Aorta (tissue), 5 donors: ENCODE measurements around the gene TTC39B. TPM values are rescaled to one million over a fixed set of nuclear protein-coding genes. Genes with fewer than 3 reads are reported as not detected.

Experiments
- ATAC-seq: fragments of 200-7000 bp; cut with Tn5 transposase; one replicate; pipeline ENCODE4 v1.9.1; 2022; ENCODE audit warnings: moderate library complexity; ENCODE audit not compliant: low FRiP score
- DNase-seq, 2 donors: peaks; one replicate each; pipeline ENCODE4 v3.0.0-alpha.2; 2020
- H3K27ac ChIP-seq, 2 donors: one replicate each; pipeline ENCODE4 v1.5.1; 2013; ENCODE audit warnings: low read length in 2 of 2, mild to moderate bottlenecking in 2 of 2, moderate library complexity in 2 of 2, control low read depth in 1 of 2, inconsistent platforms in 1 of 2, low read depth in 1 of 2
- H3K27me3 ChIP-seq, 2 donors: one replicate each; pipeline ENCODE4 v1.6.1; 2013; ENCODE audit warnings: control low read depth in 1 of 2, low read length in 1 of 2, mild to moderate bottlenecking in 1 of 2, moderate library complexity in 1 of 2; ENCODE audit not compliant: insufficient read depth in 2 of 2, control insufficient read depth in 1 of 2
- H3K36me3 ChIP-seq, 2 donors: one replicate each; pipeline ENCODE4 v1.6.1; 2013; ENCODE audit warnings: control low read depth in 1 of 2, low read length in 1 of 2, mild to moderate bottlenecking in 1 of 2; ENCODE audit not compliant: insufficient read depth in 2 of 2, control insufficient read depth in 1 of 2
- H3K4me1 ChIP-seq, 2 donors: one replicate each; pipeline ENCODE4 v1.6.1; 2013; ENCODE audit warnings: low read length in 2 of 2, control low read depth in 1 of 2, mild to moderate bottlenecking in 1 of 2, moderate library complexity in 1 of 2; ENCODE audit not compliant: insufficient read depth in 2 of 2, control insufficient read depth in 1 of 2
- H3K4me3 ChIP-seq, 2 donors: one replicate each; pipeline ENCODE4 v1.5.1; 2013; ENCODE audit warnings: low read length in 2 of 2, control low read depth in 1 of 2, mild to moderate bottlenecking in 1 of 2
- H3K9me3 ChIP-seq: one replicate; pipeline ENCODE4 v1.6.1; 2013; ENCODE audit warnings: mild to moderate bottlenecking, low read length; ENCODE audit not compliant: control insufficient read depth
- WGBS, 2 donors: extraction: QIAGEN DNeasy Blood & Tissue Kit; methylation state at CpG; one replicate each; pipeline ENCODE4 v1.1.7; 2013; 5-methylcytosine and 5-hydroxymethylcytosine counted together
- intact Hi-C, 2 donors: fragments of 100-400 bp; cut with DNase I; formaldehyde crosslinking; loops; one replicate each; pipeline versions ENCODE4 v1.14.2 to v1.15.0; 2022
- polyA plus RNA-seq, 2 donors: library from polyadenylated mRNA; stranded (reverse); fragments of 200-250 nt; gene quantifications; one replicate each; pipeline ENCODE4 v1.2.3, GENCODE V29; 2013
- total RNA-seq, 2 donors: library from RNA; stranded (reverse); fragmentation: NEBNext Ultra II Directional; extraction: Animal tissue kit (Norgen Biotek cat#: 25700); gene quantifications; one replicate each; pipeline ENCODE4 v1.2.1, GENCODE V29; 2021
- donor health status: healthy with polysubstance abuse.
- donor health status: Bipolar disorder and iron deficiency.
- donor health status: DM: no; HTN: no; CAD: no.
- donor health status: DM: no; HTN: no; CAD: no.
- donor health status: DM: yes; HTN: yes; CAD: no.

TTC39B gene
- total and polyA plus RNA-seq, 4 donors = 6.1 to 40.8 (median 26.8) TPM

- DNase-seq = no peak
- intact Hi-C loops = no loop called here
- Histone ChIP-seq H3K4me3 (no peak overlapping the region), H3K27ac (no peak overlapping the region), H3K9me3 (no peaks in the 10 kb centered on the region), H3K27me3 (no peaks in the 10 kb centered on the region), H3K4me1 (peaks cover 2 to 3% of the 10 kb centered on the region in 2 donors), H3K36me3 (no peaks in the 10 kb centered on the region)
- WGBS, 2 donors = 95% methylated on average over 7 of the region's 7 CpGs
- ATAC-seq = no peak
Observed at GRCh38 chr9:15271403-15271802, 35.6 kb downstream of the TTC39B start.

- H3K4me1 ChIP-seq = peaks cover 0 to 1% of the 10 kb centered on the region in 2 donors
- peaks cover 0 to 2% of the 10 kb centered on the region in 2 donors for H3K36me3 ChIP-seq
- no peaks in the 10 kb centered on the region for H3K27me3 ChIP-seq
- WGBS, 2 donors = 88 to 93% methylated on average over 3 of the region's 3 CpGs
- no peaks in the 10 kb centered on the region for H3K9me3 ChIP-seq
- no peak overlapping the region for H3K27ac ChIP-seq
- intact Hi-C loops = no loop called here
- DNase-seq = no peak
- ATAC-seq = no peak
- H3K4me3 ChIP-seq = no peak overlapping the region
Observed at GRCh38 chr9:15268782-15269181, 38.2 kb downstream of the TTC39B start.

DNA sequence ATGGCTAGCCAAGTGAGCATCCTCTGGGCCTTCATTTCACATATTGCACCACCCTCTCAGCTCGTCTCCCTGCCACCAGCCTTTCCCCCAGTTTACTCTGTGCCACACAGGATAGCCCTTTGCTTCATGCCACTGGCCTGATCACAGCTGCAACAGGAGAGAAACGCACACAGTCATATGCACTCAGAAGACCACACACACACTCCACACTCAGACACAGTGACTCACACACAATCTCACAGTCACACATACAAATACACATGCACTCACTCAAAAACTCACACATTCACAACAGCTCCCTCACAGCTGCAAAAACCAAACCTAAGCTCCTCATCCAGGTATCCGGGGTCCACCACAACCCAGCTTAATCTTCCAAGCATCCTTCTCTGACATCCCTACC, 38.7 kb downstream of the TTC39B start:
- Histone ChIP-seq H3K4me1 (peaks cover 0 to 6% of the 10 kb centered on the region in 2 donors), H3K27ac (no peak overlapping the region), H3K9me3 (no peaks in the 10 kb centered on the region), H3K4me3 (no peak overlapping the region), H3K36me3 (peaks cover 0 to 2% of the 10 kb centered on the region in 2 donors), H3K27me3 (no peaks in the 10 kb centered on the region)
- 87% methylated on average over 3 of the region's 3 CpGs for WGBS, 2 donors
- DNase-seq = no peak
- no peak for ATAC-seq
- intact Hi-C loops = no loop called here

DNA sequence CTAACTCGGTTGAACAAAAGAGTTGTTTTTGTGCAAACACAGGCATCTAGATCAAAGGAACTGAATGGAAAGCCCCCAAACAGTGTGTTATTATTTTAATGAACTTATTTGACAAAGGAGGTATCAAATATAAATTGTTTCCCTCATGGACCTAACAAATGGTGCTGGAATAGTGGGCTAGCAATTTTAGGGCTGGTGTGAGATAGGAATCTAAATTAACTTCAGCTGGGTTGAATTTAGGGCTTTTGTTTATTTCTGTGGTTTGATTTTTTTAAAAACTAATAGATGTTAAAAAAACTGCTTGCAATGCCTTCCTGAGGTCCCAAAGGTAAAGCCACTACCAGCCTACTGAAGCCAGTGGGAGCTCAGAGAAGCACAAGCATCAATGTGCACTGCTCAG, 42.1 kb downstream of the TTC39B start:
- Histone ChIP-seq H3K4me3 (no peak overlapping the region), H3K27ac (peak overlapping the region in 1 of 2 donors; percentile 16), H3K27me3 (no peaks in the 10 kb centered on the region), H3K4me1 (peaks cover 0 to 11% of the 10 kb centered on the region in 2 donors), H3K9me3 (no peaks in the 10 kb centered on the region), H3K36me3 (peaks cover 0 to 2% of the 10 kb centered on the region in 2 donors)
- 83 to 86% methylated on average over 1 of the region's 1 CpG for WGBS, 2 donors
- ATAC-seq (no peak), DNase-seq (no peak)
- intact Hi-C loops = loop anchor here in 1 of 2 donors (5.0 kb wide), 1 partner anchor 42 kb away; the partner anchor contains the start of gene TTC39B

DNA sequence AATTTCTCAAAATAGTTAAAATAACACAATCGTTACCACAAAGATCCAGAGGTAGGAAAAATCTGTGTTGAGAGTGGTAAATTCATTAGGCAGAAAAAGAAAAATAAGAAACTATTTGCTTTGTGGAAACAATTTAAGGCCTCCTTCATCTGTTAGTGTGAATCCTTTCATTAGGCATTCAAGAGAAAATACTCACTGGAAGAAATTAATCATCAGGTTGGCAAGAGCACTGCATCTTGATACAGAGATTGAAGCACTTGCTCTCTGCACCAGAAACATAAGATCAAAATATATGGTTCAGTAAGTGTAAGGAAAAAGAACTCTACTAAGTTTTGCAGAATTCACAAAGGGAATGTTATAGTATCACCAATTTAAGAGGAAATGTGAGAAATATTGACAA, 44.4 kb downstream of the TTC39B start:
- H3K4me1 ChIP-seq = peaks cover 0 to 13% of the 10 kb centered on the region in 2 donors
- ATAC-seq (no peak), DNase-seq (no peak)
- H3K9me3 ChIP-seq = no peaks in the 10 kb centered on the region
- H3K4me3 ChIP-seq = no peak overlapping the region
- peak overlapping the region in 1 of 2 donors; percentile 88 for H3K27ac ChIP-seq
- H3K27me3 ChIP-seq = no peaks in the 10 kb centered on the region
- intact Hi-C loops = loop anchor here in 1 of 2 donors (5.0 kb wide), 1 partner anchor 45 kb away; the partner anchor contains the start of gene TTC39B
- peaks cover 0 to 2% of the 10 kb centered on the region in 2 donors for H3K36me3 ChIP-seq
- 3 to 4% methylated on average over 1 of the region's 1 CpG for WGBS, 2 donors

GRCh38 chr9:15256426-15256825, 50.6 kb downstream of the TTC39B start:
- no peaks in the 10 kb centered on the region for H3K36me3 ChIP-seq
- intact Hi-C loops = loop anchor here in 1 of 2 donors (5.0 kb wide), 1 partner anchor 34 kb away; no protein-coding TSS in a partner anchor
- no peaks in the 10 kb centered on the region for H3K9me3 ChIP-seq
- peak overlapping the region in 1 of 2 donors; percentile 43 for H3K27ac ChIP-seq
- peaks cover 0 to 2% of the 10 kb centered on the region in 2 donors for H3K4me1 ChIP-seq
- H3K27me3 ChIP-seq = no peaks in the 10 kb centered on the region
- 93 to 97% methylated on average over 4 of the region's 4 CpGs for WGBS, 2 donors
- no peak for ATAC-seq
- no peak for DNase-seq
- no peak overlapping the region for H3K4me3 ChIP-seq

GRCh38 chr9:15253786-15254185, 53.2 kb downstream of the TTC39B start:
- 84 to 86% methylated on average over 1 of the region's 1 CpG for whole genome bisulfite sequencing, 2 donors
- no peaks in the 10 kb centered on the region for H3K9me3 ChIP-seq
- H3K4me3 ChIP-seq = no peak overlapping the region
- H3K27ac ChIP-seq = no peak overlapping the region
- H3K36me3 ChIP-seq = no peaks in the 10 kb centered on the region
- intact Hi-C loops = no loop called here
- DNase-seq (no peak), ATAC-seq (no peak)
- H3K27me3 ChIP-seq = no peaks in the 10 kb centered on the region
- peaks cover 0 to 2% of the 10 kb centered on the region in 2 donors for H3K4me1 ChIP-seq

DNA sequence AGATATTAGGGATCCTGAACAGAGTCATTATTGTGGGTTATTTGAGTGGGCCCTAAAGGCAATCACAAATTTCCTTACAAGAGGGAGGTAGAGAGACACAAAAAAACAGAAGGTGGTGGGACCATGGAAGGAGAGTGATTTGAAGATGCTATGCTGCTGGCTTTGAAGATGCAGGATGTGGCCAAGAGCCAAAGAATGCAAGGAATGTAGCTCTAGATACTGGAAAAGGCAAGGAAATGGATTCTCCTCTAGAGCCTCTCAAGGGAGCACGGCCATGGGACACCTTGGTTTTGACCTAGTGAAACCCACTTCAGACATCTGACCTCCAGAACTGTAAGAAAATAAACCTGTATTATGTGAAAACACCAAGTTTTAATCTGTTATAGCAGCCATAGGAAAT, 53.8 kb downstream of the TTC39B start:
- Histone ChIP-seq H3K4me3 (no peak overlapping the region), H3K27me3 (no peaks in the 10 kb centered on the region), H3K4me1 (peaks cover 0 to 2% of the 10 kb centered on the region in 2 donors), H3K27ac (no peak overlapping the region), H3K9me3 (no peaks in the 10 kb centered on the region), H3K36me3 (no peaks in the 10 kb centered on the region)
- WGBS, 2 donors = 95% methylated on average over 1 of the region's 1 CpG
- DNase-seq = no peak
- ATAC-seq = no peak
- intact Hi-C loops = no loop called here

DNA sequence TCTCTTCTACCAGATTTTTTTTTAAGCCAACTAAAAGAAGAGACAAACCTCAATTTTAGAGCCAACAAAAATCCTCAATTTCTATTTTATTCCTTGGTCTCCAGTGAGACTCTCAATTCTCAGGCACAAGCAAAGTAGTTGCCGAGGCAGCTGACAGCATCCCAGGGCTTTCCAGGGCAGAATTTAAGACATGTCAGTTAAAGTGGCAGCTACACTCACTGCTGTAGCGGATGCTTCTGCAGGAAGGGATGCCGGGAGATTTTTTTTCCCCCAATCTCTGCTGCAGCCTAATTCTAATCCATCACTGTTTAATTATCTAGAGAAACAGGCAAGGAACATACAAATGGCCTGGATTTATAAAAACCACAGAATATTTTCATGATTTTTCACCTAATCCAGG, 57.0 kb downstream of the TTC39B start:
- no peaks in the 10 kb centered on the region for H3K9me3 ChIP-seq
- intact Hi-C loops = loop anchor here in 1 of 2 donors (5.0 to 10.0 kb wide), 2 partner anchors 45 to 93 kb away; no protein-coding TSS in a partner anchor
- H3K27ac ChIP-seq = peak overlapping the region in 1 of 2 donors; percentile 62
- peak overlapping the region; percentile 30 to 53 for H3K4me3 ChIP-seq
- no peaks in the 10 kb centered on the region for H3K27me3 ChIP-seq
- ATAC-seq = peak; percentile 52
- H3K4me1 ChIP-seq = peaks cover 0 to 17% of the 10 kb centered on the region in 2 donors
- no peak for DNase-seq
- H3K36me3 ChIP-seq = no peaks in the 10 kb centered on the region
- WGBS, 2 donors = 4 to 5% methylated on average over 3 of the region's 3 CpGs
